PC-9 (cell line): ENCODE results near the gene DUSP16. TPM values are rescaled to one million over a fixed set of nuclear protein-coding genes. Genes with fewer than 3 reads are reported as not detected.

ENCODE experiments used
- BruUV-seq: library from RNA; stranded (reverse); fragments of 400-500 nt; replicated peaks from 2 replicates; lab custom pipeline; 2021; lab: Mats Ljungman, UMichigan
- CTCF ChIA-PET: fragments of 300-600 bp; sonication (Branson Sonifier 250); formaldehyde crosslinking; loops from one replicate; lab custom pipeline; 2022; ENCODE audit warnings: antibody characterized with exemption; lab: Charles Lee
- POLR2A ChIA-PET: fragments of 300-600 bp; sonication (Branson Sonifier 250); formaldehyde crosslinking; loops from one replicate; lab custom pipeline; 2022; ENCODE audit warnings: antibody characterized with exemption; ENCODE audit not compliant: unreplicated experiment; lab: Charles Lee
- DNase-seq, 2 experiments: peaks; one replicate each; pipeline versions ENCODE4 v3.0.0 to v3.0.0-alpha.2; 2015 to 2022; ENCODE audit warnings: mixed read lengths in 1 of 2
- H2AFZ ChIP-seq: fragments of 200-600 bp; sonication (generic); 2 replicates; pipeline ENCODE4 v1.8.1; 2017; ENCODE audit warnings: antibody characterized with exemption
- H3F3A ChIP-seq: fragments of 200-600 bp; sonication (generic); 2 replicates; pipeline ENCODE4 v1.8.1; 2017; ENCODE audit warnings: antibody characterized with exemption, mild to moderate bottlenecking, low read depth; ENCODE audit not compliant: insufficient read depth
- H3K27ac ChIP-seq: fragments of 200-600 bp; sonication (generic); 2 replicates; pipeline ENCODE4 v1.6.1; 2016; ENCODE audit warnings: mixed run types
- H3K27me3 ChIP-seq: fragments of 200-600 bp; sonication (generic); 2 replicates; pipeline ENCODE4 v1.6.1; 2016; ENCODE audit warnings: low read depth, mixed run types; ENCODE audit not compliant: insufficient read depth
- H3K36me3 ChIP-seq: fragments of 200-600 bp; sonication (generic); 2 replicates; pipeline ENCODE4 v1.6.1; 2016; ENCODE audit warnings: low read depth, mixed run types
- H3K4me1 ChIP-seq: fragments of 200-600 bp; sonication (generic); replicated peaks from 2 replicates; pipeline ENCODE4 v1.6.1; 2016; ENCODE audit warnings: mixed run types; ENCODE audit not compliant: insufficient read depth
- H3K4me2 ChIP-seq: fragments of 200-600 bp; sonication (generic); 2 replicates; pipeline ENCODE4 v1.6.1; 2017; ENCODE audit warnings: mixed run types
- H3K4me3 ChIP-seq: fragments of 200-600 bp; sonication (generic); 2 replicates; pipeline ENCODE4 v1.6.1; 2016; ENCODE audit warnings: mixed run types
- H3K79me2 ChIP-seq: fragments of 200-600 bp; sonication (generic); 2 replicates; pipeline ENCODE4 v1.6.1; 2017; ENCODE audit warnings: low read depth, mixed run types
- H3K9me2 ChIP-seq: fragments of 200-600 bp; sonication (generic); 2 replicates; pipeline ENCODE4 v1.8.1; 2017; ENCODE audit warnings: mild to moderate bottlenecking; ENCODE audit not compliant: insufficient read depth
- H3K9me3 ChIP-seq: fragments of 200-600 bp; sonication (generic); 2 replicates; pipeline ENCODE4 v1.8.1; 2016; ENCODE audit warnings: low read depth; ENCODE audit not compliant: insufficient read depth
- H4K20me1 ChIP-seq: fragments of 200-600 bp; sonication (generic); 2 replicates; pipeline ENCODE4 v1.8.1; 2017; ENCODE audit not compliant: insufficient read depth
- EZH2 ChIP-seq: fragments of 200-600 bp; sonication (generic); IDR thresholded peaks from 2 replicates; pipeline ENCODE4 v1.8.0; 2017; ENCODE audit warnings: antibody characterized with exemption, low read depth
- intact Hi-C: fragments of 100-400 bp; cut with micrococcal nuclease; formaldehyde crosslinking; loops from one replicate; pipeline ENCODE4 v1.10.0; 2022; ENCODE audit not compliant: unreplicated experiment
- total RNA-seq: library from RNA; stranded (reverse); gene quantifications from 2 replicates; pipeline ENCODE4 v1.2.3, GENCODE V29; 2021
- TF ChIP-seq, protein P1 (sequence below): fragments of 200-600 bp; sonication (generic); conservative IDR thresholded peaks from 2 replicates; pipeline ENCODE4 v1.6.1; 2017; ENCODE audit warnings: mixed run types, antibody characterized with exemption, mild to moderate bottlenecking, moderate library complexity

Gene DUSP16
- total RNA-seq, 1 experiment from 2014 or later: 24.8 TPM

DNA sequence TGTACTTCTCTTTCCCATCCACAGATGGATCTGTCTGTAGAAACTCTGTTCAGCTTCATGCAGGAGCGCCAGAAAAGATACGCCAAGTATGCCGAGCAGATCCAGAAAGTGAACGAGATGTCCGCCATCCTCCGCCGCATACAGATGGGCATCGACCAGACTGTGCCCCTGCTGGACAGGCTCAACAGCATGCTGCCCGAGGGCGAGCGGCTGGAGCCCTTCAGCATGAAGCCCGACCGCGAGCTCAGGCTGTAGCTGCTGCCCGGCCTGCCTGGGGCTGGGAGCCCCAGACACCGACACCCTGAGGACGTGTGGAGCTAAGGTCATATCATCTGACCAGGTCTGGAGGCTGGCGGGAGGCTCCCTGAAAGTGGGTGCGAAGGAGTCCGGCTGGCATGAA, 97.1 kb downstream of the DUSP16 start:
- Histone ChIP-seq H3K79me2 (no peaks in the 10 kb centered on the region), H3K36me3 (no peaks in the 10 kb centered on the region), H3K4me3 (no peak overlapping the region), H3K9me3 (no peaks in the 10 kb centered on the region), H3K27me3 (no peaks in the 10 kb centered on the region), H3K9me2 (no peaks in the 10 kb centered on the region), H3K4me2 (no peak overlapping the region), H3K27ac (no peak overlapping the region), H3F3A (no peaks in the 10 kb centered on the region), H3K4me1 (no peaks in the 10 kb centered on the region), H2AFZ (no peak overlapping the region), H4K20me1 (no peaks in the 10 kb centered on the region)
- intact Hi-C loops: no loop called here
- DNase-seq: no peak
- TF ChIP-seq EZH2: no peak
- ChIA-PET CTCF (interaction anchor here (0.5 to 0.7 kb wide), 2 partner anchors 92 to 199 kb away, joined by 4 read pairs; partner anchors contain the start of gene LRP6), POLR2A (no interaction called here)
- BruUV-seq: no TSS peak

DNA sequence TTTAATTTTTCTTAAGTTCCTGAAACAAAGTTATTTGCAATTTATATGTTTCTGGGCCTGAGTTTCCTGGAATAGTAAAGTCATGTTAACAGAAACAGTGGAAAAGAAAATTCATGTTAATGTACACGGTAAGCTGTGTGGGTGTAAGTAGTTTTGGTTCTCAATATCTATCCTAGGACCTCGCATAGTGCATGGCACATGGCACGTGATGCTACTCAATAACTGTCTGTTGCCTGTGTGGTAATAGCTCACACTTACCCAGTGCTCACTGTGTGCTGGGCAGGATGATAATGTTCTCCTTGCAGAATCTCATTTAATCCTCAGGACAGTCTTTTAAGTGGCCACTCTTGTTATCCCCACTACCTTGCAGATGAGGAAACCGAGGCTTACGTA, 100.7 kb downstream of the DUSP16 start:
- no TSS peak for BruUV-seq
- DNase-seq: no peak
- ChIA-PET POLR2A (no interaction called here), CTCF (no interaction called here)
- H3K4me1 ChIP-seq: no peaks in the 10 kb centered on the region
- no peaks in the 10 kb centered on the region for H3F3A ChIP-seq
- H3K9me2 ChIP-seq: no peaks in the 10 kb centered on the region
- H3K9me3 ChIP-seq: no peaks in the 10 kb centered on the region
- intact Hi-C loops: no loop called here
- H3K27ac ChIP-seq: no peak overlapping the region
- no peak overlapping the region for H2AFZ ChIP-seq
- no peaks in the 10 kb centered on the region for H3K79me2 ChIP-seq
- no peaks in the 10 kb centered on the region for H3K27me3 ChIP-seq
- no peaks in the 10 kb centered on the region for H3K36me3 ChIP-seq
- no peak for TF ChIP-seq EZH2
- TF ChIP-seq, protein P1, sequence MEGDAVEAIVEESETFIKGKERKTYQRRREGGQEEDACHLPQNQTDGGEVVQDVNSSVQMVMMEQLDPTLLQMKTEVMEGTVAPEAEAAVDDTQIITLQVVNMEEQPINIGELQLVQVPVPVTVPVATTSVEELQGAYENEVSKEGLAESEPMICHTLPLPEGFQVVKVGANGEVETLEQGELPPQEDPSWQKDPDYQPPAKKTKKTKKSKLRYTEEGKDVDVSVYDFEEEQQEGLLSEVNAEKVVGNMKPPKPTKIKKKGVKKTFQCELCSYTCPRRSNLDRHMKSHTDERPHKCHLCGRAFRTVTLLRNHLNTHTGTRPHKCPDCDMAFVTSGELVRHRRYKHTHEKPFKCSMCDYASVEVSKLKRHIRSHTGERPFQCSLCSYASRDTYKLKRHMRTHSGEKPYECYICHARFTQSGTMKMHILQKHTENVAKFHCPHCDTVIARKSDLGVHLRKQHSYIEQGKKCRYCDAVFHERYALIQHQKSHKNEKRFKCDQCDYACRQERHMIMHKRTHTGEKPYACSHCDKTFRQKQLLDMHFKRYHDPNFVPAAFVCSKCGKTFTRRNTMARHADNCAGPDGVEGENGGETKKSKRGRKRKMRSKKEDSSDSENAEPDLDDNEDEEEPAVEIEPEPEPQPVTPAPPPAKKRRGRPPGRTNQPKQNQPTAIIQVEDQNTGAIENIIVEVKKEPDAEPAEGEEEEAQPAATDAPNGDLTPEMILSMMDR: no peak
- no peak overlapping the region for H3K4me3 ChIP-seq
- H4K20me1 ChIP-seq: 0 out of 2 replicates have a peak, but pooled peaks cover 5% of the 10 kb centered on the region
- H3K4me2 ChIP-seq: no peak overlapping the region

DNA sequence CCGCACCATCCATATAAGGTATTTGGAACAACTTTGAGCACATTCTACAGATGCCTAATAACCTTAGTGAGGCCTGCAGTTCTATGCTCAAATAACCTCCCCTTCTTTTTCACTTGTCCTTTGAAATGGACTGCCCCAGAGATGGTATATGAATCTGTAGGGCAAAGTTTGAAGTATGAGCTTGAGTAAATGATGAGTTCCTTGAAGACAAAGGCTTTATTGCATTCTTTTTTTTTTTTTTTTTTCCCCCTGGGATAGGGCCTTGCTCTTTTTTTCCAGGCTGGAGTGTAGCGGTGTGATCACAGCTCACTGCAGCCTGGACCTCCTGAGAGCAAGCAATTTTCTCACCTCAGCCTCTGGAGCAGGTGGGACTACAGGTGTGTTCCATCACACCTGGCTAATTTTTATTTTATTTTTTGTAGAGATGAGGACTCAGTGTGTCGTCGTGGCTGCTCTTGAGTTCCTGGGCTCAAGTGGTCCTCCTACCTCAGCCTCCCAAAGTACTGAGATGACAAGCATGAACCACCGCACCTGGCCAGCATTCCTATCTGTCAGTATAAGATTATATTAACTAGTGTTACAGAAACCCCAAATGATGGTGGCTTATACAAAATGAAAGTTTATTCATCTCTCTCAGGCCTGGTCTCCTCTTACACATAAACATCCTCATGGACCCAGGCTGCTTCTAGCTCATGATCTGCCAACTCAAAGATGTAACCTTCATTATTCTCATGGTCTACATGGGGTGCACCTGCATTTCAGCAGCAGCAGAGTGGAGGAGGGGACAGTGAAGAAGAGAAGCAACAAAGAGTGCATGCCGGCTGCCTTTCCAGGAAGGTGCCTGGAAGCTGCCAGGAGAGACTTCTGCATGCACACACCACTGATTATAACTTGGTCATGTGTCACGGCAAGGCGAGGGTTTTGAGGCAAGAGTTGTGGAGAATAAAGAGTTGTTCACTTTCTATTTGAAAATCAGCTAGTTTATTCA, 101.4 kb downstream of the DUSP16 start:
- BruUV-seq: no TSS peak
- ChIA-PET POLR2A (no interaction called here), CTCF (no interaction called here)
- no peaks in the 10 kb centered on the region for H3K9me2 ChIP-seq
- no peak overlapping the region for H3K27ac ChIP-seq
- H3K4me2 ChIP-seq: no peak overlapping the region
- no peak overlapping the region for H2AFZ ChIP-seq
- H3F3A ChIP-seq: no peaks in the 10 kb centered on the region
- H3K4me3 ChIP-seq: no peak overlapping the region
- no peaks in the 10 kb centered on the region for H3K9me3 ChIP-seq
- DNase-seq: no peak
- no peaks in the 10 kb centered on the region for H3K4me1 ChIP-seq
- 0 out of 2 replicates have a peak, but pooled peaks cover 5% of the 10 kb centered on the region for H4K20me1 ChIP-seq
- H3K36me3 ChIP-seq: no peaks in the 10 kb centered on the region
- H3K79me2 ChIP-seq: no peaks in the 10 kb centered on the region
- intact Hi-C loops: no loop called here
- H3K27me3 ChIP-seq: no peaks in the 10 kb centered on the region
- no peak for TF ChIP-seq EZH2
- TF ChIP-seq, protein P1: no peak
